H9 (cell line): ENCODE measurements around the gene TEX26. TPM values are rescaled to one million over a fixed set of nuclear protein-coding genes. Genes with fewer than 3 reads are reported as not detected.

Experiments used
- DNase-seq: peaks from one replicate; pipeline ENCODE4 v3.0.0-alpha.2; 2017
- H2AFZ ChIP-seq: one replicate; pipeline ENCODE4 v1.6.1; 2013; ENCODE audit warnings: mild to moderate bottlenecking, low read length, control low read depth, moderate library complexity
- H2AK5ac ChIP-seq: 2 replicates; pipeline ENCODE4 v1.6.1; 2013; ENCODE audit warnings: low read length, control low read depth, mixed read lengths; ENCODE audit not compliant: insufficient read length
- H2BK120ac ChIP-seq: one replicate; pipeline ENCODE4 v1.6.1; 2013; ENCODE audit warnings: low read depth, mild to moderate bottlenecking, low read length, control low read depth, inconsistent platforms; ENCODE audit not compliant: poor library complexity, severe bottlenecking
- H2BK12ac ChIP-seq: 2 replicates; pipeline ENCODE4 v1.6.1; 2013; ENCODE audit warnings: low read length, control low read depth, mixed read lengths, low read depth; ENCODE audit not compliant: insufficient read length
- H2BK15ac ChIP-seq: 2 replicates; pipeline ENCODE4 v1.6.1; 2013; ENCODE audit warnings: low read depth, low read length, control low read depth
- H2BK20ac ChIP-seq: one replicate; pipeline ENCODE4 v1.6.1; 2013; ENCODE audit warnings: low read depth, mild to moderate bottlenecking, low read length, control low read depth, inconsistent platforms; ENCODE audit not compliant: poor library complexity, severe bottlenecking
- H2BK5ac ChIP-seq: 2 replicates; pipeline ENCODE4 v1.6.1; 2013; ENCODE audit warnings: low read length, control low read depth, mixed read lengths; ENCODE audit not compliant: insufficient read length
- H3K14ac ChIP-seq: 2 replicates; pipeline ENCODE4 v1.6.1; 2013; ENCODE audit warnings: low read length, control low read depth; ENCODE audit not compliant: insufficient read depth
- H3K18ac ChIP-seq: 2 replicates; pipeline ENCODE4 v1.6.1; 2013; ENCODE audit warnings: low read depth, mild to moderate bottlenecking, mixed read lengths, low read length, control low read depth; ENCODE audit not compliant: insufficient read length
- H3K23ac ChIP-seq: 2 replicates; pipeline ENCODE4 v1.6.1; 2013; ENCODE audit warnings: low read length, control low read depth, mixed read lengths, low read depth; ENCODE audit not compliant: insufficient read length
- H3K23me2 ChIP-seq: 2 replicates; pipeline ENCODE4 v1.6.1; 2013; ENCODE audit warnings: low read depth, mild to moderate bottlenecking, mixed read lengths, low read length, control low read depth; ENCODE audit not compliant: insufficient read length, poor library complexity, severe bottlenecking
- H3K27ac ChIP-seq: 2 replicates; pipeline ENCODE4 v1.5.1; 2013; ENCODE audit warnings: low read length, control low read depth, mixed read lengths, low read depth; ENCODE audit not compliant: insufficient read length
- H3K27me3 ChIP-seq: 2 replicates; pipeline ENCODE4 v1.6.1; 2013; ENCODE audit warnings: low read length, control low read depth, inconsistent platforms; ENCODE audit not compliant: insufficient read depth
- H3K4ac ChIP-seq: 2 replicates; pipeline ENCODE4 v1.6.1; 2013; ENCODE audit warnings: low read depth, mild to moderate bottlenecking, control low read depth, inconsistent platforms, low read length, moderate library complexity
- H3K4me1 ChIP-seq: 2 replicates; pipeline ENCODE4 v1.6.1; 2013; ENCODE audit warnings: low read length, control low read depth, inconsistent platforms; ENCODE audit not compliant: insufficient read depth
- H3K4me2 ChIP-seq: 2 replicates; pipeline ENCODE4 v1.6.1; 2013; ENCODE audit warnings: low read length, control low read depth, mixed read lengths; ENCODE audit not compliant: insufficient read length, insufficient read depth
- H3K56ac ChIP-seq: 2 replicates; pipeline ENCODE4 v1.6.1; 2013; ENCODE audit warnings: low read depth, mild to moderate bottlenecking, mixed read lengths, low read length, control low read depth; ENCODE audit not compliant: insufficient read length
- H3K79me1 ChIP-seq: 2 replicates; pipeline ENCODE4 v1.6.1; 2013; ENCODE audit warnings: low read depth, mild to moderate bottlenecking, moderate library complexity, low read length, control low read depth, inconsistent platforms; ENCODE audit not compliant: insufficient read depth, poor library complexity, severe bottlenecking
- H3K79me2 ChIP-seq: 2 replicates; pipeline ENCODE4 v1.6.1; 2013; ENCODE audit warnings: low read length, control low read depth, inconsistent platforms; ENCODE audit not compliant: insufficient read depth
- H3K9ac ChIP-seq: 2 replicates; pipeline ENCODE4 v1.6.1; 2013; ENCODE audit warnings: low read length, control low read depth, mixed read lengths; ENCODE audit not compliant: insufficient read length; ENCODE audit errors: extremely low read depth
- H3K9me3 ChIP-seq: one replicate; pipeline ENCODE4 v1.6.1; 2013; ENCODE audit warnings: low read depth, low read length, inconsistent platforms; ENCODE audit not compliant: control insufficient read depth
- H3T11ph ChIP-seq: one replicate; pipeline ENCODE4 v1.6.1; 2013; ENCODE audit warnings: mild to moderate bottlenecking, low read length, control low read depth, inconsistent platforms
- H4K20me1 ChIP-seq: one replicate; pipeline ENCODE4 v1.6.1; 2013; ENCODE audit not compliant: control insufficient read depth, insufficient read length, insufficient read depth
- H4K5ac ChIP-seq: 2 replicates; pipeline ENCODE4 v1.6.1; 2013; ENCODE audit warnings: low read depth, mild to moderate bottlenecking, mixed read lengths, low read length, control low read depth; ENCODE audit not compliant: insufficient read length
- H4K8ac ChIP-seq: replicated peaks from 2 replicates; pipeline ENCODE4 v1.6.1; 2013; ENCODE audit warnings: low read length, control low read depth, mixed read lengths, low read depth; ENCODE audit not compliant: insufficient read length
- H4K91ac ChIP-seq: 2 replicates; pipeline ENCODE4 v1.6.1; 2013; ENCODE audit warnings: low read depth, mild to moderate bottlenecking, moderate library complexity, mixed read lengths, low read length, control low read depth; ENCODE audit not compliant: insufficient read length
- H3K27ac Mint-ChIP-seq, 3 experiments: 2 replicates in 2 of 3; 3 replicates in 1 of 3; pipeline ENCODE4 v1.8.0; 2020 to 2021; ENCODE audit warnings: mixed read lengths in 3 of 3, mild to moderate bottlenecking in 1 of 3, moderate library complexity in 1 of 3
- H3K27me3 Mint-ChIP-seq: 2 replicates; pipeline ENCODE4 v1.8.0; 2021; ENCODE audit warnings: low read depth, mild to moderate bottlenecking, moderate library complexity, mixed read lengths
- H3K36me3 Mint-ChIP-seq, 3 experiments: 2 replicates in 2 of 3; 3 replicates in 1 of 3; pipeline ENCODE4 v1.8.0; 2020 to 2021; ENCODE audit warnings: low read depth in 3 of 3, mixed read lengths in 3 of 3; ENCODE audit not compliant: insufficient read depth in 1 of 3
- H3K4me1 Mint-ChIP-seq, 2 experiments: 2 replicates each; pipeline ENCODE4 v1.8.0; 2020; ENCODE audit warnings: mixed read lengths in 2 of 2
- H3K4me3 Mint-ChIP-seq, 2 experiments: 2 replicates in 1 of 2; 3 replicates in 1 of 2; pipeline ENCODE4 v1.8.0; 2020 to 2021; ENCODE audit warnings: mild to moderate bottlenecking in 2 of 2, mixed read lengths in 2 of 2, moderate library complexity in 1 of 2
- H3K9me3 Mint-ChIP-seq, 2 experiments: 2 replicates in 1 of 2; 3 replicates in 1 of 2; pipeline ENCODE4 v1.8.0; 2020; ENCODE audit warnings: mild to moderate bottlenecking in 2 of 2, mixed read lengths in 2 of 2, moderate library complexity in 1 of 2
- WGBS: extraction: QIAGEN DNeasy Blood & Tissue Kit; methylation state at CpG from one replicate; pipeline ENCODE4 v1.1.7; 2013; ENCODE audit warnings: missing lambda C conversion rate, low lambda C conversion rate, mixed read lengths; ENCODE audit not compliant: insufficient read length; ENCODE audit errors: extremely low coverage; 5-methylcytosine and 5-hydroxymethylcytosine counted together
- total RNA-seq: library from RNA; stranded (reverse); gene quantifications from 2 replicates; pipeline ENCODE4 v1.2.1, GENCODE V29; 2021
- TF ChIP-seq, protein P1 (sequence below): fragments of 200-600 bp; sonication (generic); conservative IDR thresholded peaks from 3 replicates; pipeline ENCODE4 v1.8.0; 2021; ENCODE audit warnings: antibody characterized with exemption, mild to moderate bottlenecking

The TEX26 gene
- total RNA-seq, 1 experiment from 2014 or later = not detected

DNA sequence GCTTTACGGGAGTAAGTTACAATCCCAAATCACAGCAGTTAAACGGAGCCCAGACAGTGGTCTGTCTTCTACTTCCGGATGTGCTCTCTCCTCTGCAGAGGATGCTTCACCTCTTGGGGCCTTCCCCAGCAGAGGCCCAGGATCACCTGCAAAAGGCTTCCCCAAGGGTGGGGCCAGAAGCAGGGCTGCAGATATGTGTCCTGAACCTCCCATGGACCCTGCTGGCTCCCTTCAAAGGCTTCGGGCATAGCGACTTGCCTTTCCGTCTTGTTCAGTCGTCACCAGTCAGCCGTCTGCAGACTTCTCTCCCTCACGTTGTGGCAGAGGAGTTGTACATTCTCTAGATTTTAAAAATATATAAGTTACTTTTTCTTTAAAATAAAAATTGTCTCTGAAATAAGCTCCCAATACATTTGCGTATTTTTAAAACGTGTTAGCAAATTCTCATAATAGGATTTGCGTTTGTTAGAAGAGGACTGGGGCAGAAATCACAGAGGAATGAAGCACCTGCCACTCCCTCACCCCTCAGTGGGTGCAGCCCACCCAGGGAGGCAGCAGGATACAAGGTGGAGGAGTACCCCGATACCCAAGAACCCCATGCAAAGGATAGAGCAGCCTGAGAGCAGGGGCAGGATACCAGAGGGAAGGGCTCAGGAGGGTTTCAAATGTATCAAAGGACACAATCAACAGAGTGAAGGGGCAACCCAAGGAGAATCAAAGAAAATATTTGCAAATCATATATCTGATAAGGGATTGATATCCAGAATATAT is 49.3 kb upstream of the TEX26 start:
- Histone ChIP-seq H4K91ac (no peak overlapping the region), H2BK120ac (no peak overlapping the region), H2BK15ac (no peak overlapping the region), H3K79me2 (no peaks in the 10 kb centered on the region), H4K8ac (no peak overlapping the region), H2BK5ac (no peak overlapping the region), H3K4me1 (no peaks in the 10 kb centered on the region), H3T11ph (no peak overlapping the region), H3K4ac (no peak overlapping the region), H2AFZ (no peak overlapping the region), H2BK20ac (no peak overlapping the region), H3K4me2 (no peak overlapping the region), H2BK12ac (no peak overlapping the region), H3K23me2 (no peaks in the 10 kb centered on the region), H3K14ac (no peak overlapping the region), H3K18ac (no peak overlapping the region), H3K23ac (no peak overlapping the region), H3K79me1 (no peaks in the 10 kb centered on the region), H3K9ac (no peak overlapping the region), H3K9me3 (no peaks in the 10 kb centered on the region), H3K56ac (no peak overlapping the region), H4K5ac (no peak overlapping the region), H3K27me3 (no peaks in the 10 kb centered on the region), H4K20me1 (no peaks in the 10 kb centered on the region), H2AK5ac (no peak overlapping the region), H3K27ac (no peak overlapping the region)
- peaks cover 20 to 36% (median 25%) of the 10 kb centered on the region in 3 experiments for H3K36me3 Mint-ChIP-seq
- H3K27me3 Mint-ChIP-seq = no peaks in the 10 kb centered on the region; the same call in 1 of the 2 replicates
- H3K4me3 Mint-ChIP-seq = no peak overlapping the region
- no CpG with 5 or more reads among the region's 13 CpGs for WGBS
- no peak overlapping the region for H3K27ac Mint-ChIP-seq
- H3K9me3 Mint-ChIP-seq = peaks cover 10 to 12% of the 10 kb centered on the region in 2 experiments
- no peak for DNase-seq
- TF ChIP-seq, protein P1, sequence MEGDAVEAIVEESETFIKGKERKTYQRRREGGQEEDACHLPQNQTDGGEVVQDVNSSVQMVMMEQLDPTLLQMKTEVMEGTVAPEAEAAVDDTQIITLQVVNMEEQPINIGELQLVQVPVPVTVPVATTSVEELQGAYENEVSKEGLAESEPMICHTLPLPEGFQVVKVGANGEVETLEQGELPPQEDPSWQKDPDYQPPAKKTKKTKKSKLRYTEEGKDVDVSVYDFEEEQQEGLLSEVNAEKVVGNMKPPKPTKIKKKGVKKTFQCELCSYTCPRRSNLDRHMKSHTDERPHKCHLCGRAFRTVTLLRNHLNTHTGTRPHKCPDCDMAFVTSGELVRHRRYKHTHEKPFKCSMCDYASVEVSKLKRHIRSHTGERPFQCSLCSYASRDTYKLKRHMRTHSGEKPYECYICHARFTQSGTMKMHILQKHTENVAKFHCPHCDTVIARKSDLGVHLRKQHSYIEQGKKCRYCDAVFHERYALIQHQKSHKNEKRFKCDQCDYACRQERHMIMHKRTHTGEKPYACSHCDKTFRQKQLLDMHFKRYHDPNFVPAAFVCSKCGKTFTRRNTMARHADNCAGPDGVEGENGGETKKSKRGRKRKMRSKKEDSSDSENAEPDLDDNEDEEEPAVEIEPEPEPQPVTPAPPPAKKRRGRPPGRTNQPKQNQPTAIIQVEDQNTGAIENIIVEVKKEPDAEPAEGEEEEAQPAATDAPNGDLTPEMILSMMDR = no peak
- peaks cover 11 to 25% of the 10 kb centered on the region in 2 experiments for H3K4me1 Mint-ChIP-seq
